ENCODE data around the gene SCLT1.

DNA sequence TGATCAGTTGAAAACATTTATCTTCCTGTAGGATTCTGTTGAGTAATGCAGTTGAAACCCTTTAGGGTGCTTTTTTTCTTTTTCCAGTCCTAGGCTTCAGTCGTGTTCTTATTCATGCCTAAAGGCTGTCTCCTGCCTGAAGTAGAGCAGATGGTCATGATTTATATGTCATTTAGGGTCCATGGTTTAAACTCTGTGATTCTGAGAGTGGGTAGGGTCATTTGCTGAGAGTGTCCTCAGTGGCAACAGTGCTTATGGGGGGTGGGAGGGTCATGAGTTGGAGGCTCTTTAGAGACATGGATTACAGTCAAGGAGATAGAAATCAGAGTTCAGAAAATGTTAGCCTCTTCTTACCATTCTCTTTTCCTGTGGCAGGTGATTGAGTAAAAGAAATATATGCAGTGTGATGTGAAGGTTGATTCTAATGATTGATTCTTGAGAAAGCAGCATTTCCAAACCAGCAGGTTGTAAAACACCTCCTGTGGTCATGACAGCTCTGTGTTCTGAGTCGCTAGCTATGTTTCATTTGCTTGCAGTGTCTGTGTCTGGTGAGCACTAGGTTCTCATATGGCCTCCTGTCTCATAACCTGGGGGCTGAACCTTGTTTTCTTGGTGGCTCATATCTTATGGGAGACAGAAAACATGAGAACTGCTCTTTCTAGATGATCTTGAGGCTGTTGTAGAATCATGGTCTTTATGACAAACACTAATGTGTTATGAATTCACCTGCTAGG, 223.4 kb downstream of the SCLT1 start:
- no peak for TF ChIP-seq EZH2 (optimal IDR thresholded peaks at IDR 0.05; ENCODE audit: low read depth, low read length)
- TF ChIP-seq, protein P1, sequence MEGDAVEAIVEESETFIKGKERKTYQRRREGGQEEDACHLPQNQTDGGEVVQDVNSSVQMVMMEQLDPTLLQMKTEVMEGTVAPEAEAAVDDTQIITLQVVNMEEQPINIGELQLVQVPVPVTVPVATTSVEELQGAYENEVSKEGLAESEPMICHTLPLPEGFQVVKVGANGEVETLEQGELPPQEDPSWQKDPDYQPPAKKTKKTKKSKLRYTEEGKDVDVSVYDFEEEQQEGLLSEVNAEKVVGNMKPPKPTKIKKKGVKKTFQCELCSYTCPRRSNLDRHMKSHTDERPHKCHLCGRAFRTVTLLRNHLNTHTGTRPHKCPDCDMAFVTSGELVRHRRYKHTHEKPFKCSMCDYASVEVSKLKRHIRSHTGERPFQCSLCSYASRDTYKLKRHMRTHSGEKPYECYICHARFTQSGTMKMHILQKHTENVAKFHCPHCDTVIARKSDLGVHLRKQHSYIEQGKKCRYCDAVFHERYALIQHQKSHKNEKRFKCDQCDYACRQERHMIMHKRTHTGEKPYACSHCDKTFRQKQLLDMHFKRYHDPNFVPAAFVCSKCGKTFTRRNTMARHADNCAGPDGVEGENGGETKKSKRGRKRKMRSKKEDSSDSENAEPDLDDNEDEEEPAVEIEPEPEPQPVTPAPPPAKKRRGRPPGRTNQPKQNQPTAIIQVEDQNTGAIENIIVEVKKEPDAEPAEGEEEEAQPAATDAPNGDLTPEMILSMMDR (IDR thresholded peaks at IDR 0.05; ENCODE audit: low read length) = no peak
- TF ChIP-seq EZH2phosphoT487 (IDR thresholded peaks at IDR 0.05; ENCODE audit: low read length) = no peak
